GM12878 (cell line): ENCODE measurements around the gene OR2AG2. TPM values are rescaled to one million over a fixed set of nuclear protein-coding genes. Genes with fewer than 3 reads are reported as not detected.

Experiments used
- CHD1 ChIP-seq: IDR thresholded peaks from 2 replicates; pipeline ENCODE4 v1.6.1; 2012; ENCODE audit warnings: low read depth, low read length, improper control_type of control experiment
- CHD2 ChIP-seq: IDR thresholded peaks from 2 replicates; pipeline ENCODE4 v1.6.1; 2011; ENCODE audit warnings: low read depth, low read length, improper control_type of control experiment, borderline replicate concordance
- CUX1 ChIP-seq: IDR thresholded peaks from 2 replicates; pipeline ENCODE4 v1.6.1; 2012; ENCODE audit warnings: improper control_type of control experiment, low read depth, low read length; ENCODE audit not compliant: insufficient replicate concordance
- E2F4 ChIP-seq: IDR thresholded peaks from 2 replicates; pipeline ENCODE4 v1.6.1; 2012; ENCODE audit warnings: low read depth, low read length, improper control_type of control experiment
- EED ChIP-seq: sonication (generic); IDR thresholded peaks from 2 replicates; pipeline ENCODE4 v1.6.1; 2016; ENCODE audit warnings: antibody characterized with exemption, low read depth
- ETV6 ChIP-seq, 2 experiments: fragments of 450-650 bp in 1 of 2; IDR thresholded peaks in 1 of 2; conservative IDR thresholded peaks in 1 of 2; 2 replicates each; pipeline ENCODE4 v1.6.1; 2014; ENCODE audit warnings: antibody characterized with exemption in 1 of 2, borderline replicate concordance in 1 of 2, low read depth in 1 of 2, mild to moderate bottlenecking in 1 of 2, moderate library complexity in 1 of 2
- FOS ChIP-seq: IDR thresholded peaks from 3 replicates; pipeline ENCODE4 v1.6.1; 2011; ENCODE audit warnings: borderline replicate concordance; ENCODE audit not compliant: insufficient read length; ENCODE audit errors: extremely low read depth
- KAT2A ChIP-seq: conservative IDR thresholded peaks from 2 replicates; pipeline ENCODE4 v1.6.1; 2011; ENCODE audit warnings: low read depth, low read length; ENCODE audit not compliant: control insufficient read depth
- MAX ChIP-seq: IDR thresholded peaks from 2 replicates; pipeline ENCODE4 v1.6.1; 2012; ENCODE audit warnings: low read depth, low read length, improper control_type of control experiment
- MLLT1 ChIP-seq: fragments of 450-650 bp; IDR thresholded peaks from 2 replicates; pipeline ENCODE4 v1.6.1; 2016; ENCODE audit warnings: mild to moderate bottlenecking
- MYC ChIP-seq: IDR thresholded peaks from 2 replicates; pipeline ENCODE4 v1.6.1; 2011; ENCODE audit warnings: mild to moderate bottlenecking, low read length, moderate library complexity, inconsistent platforms; ENCODE audit not compliant: insufficient read depth, insufficient replicate concordance, insufficient read length, severe bottlenecking
- NR2C2 ChIP-seq: IDR thresholded peaks from 2 replicates; pipeline ENCODE4 v1.6.1; 2011; ENCODE audit warnings: borderline replicate concordance, low read depth; ENCODE audit not compliant: control insufficient read depth, insufficient read length
- NR2F1 ChIP-seq: fragments of 450-650 bp; conservative IDR thresholded peaks from 2 replicates; pipeline ENCODE4 v1.6.1; 2017; ENCODE audit warnings: mild to moderate bottlenecking
- NRF1 ChIP-seq: conservative IDR thresholded peaks from 2 replicates; pipeline ENCODE4 v1.6.1; 2011; ENCODE audit warnings: mild to moderate bottlenecking, low read depth, low read length, improper control_type of control experiment
- PML ChIP-seq: IDR thresholded peaks from 2 replicates; pipeline ENCODE4 v1.6.1; 2012; ENCODE audit warnings: low read length, inconsistent platforms
- POU2F2 ChIP-seq: IDR thresholded peaks from 3 replicates; pipeline ENCODE4 v1.6.1; 2011; ENCODE audit warnings: low read depth, mild to moderate bottlenecking, low read length, borderline replicate concordance
- RCOR1 ChIP-seq: conservative IDR thresholded peaks from 2 replicates; pipeline ENCODE4 v1.6.1; 2012; ENCODE audit warnings: low read depth, low read length, improper control_type of control experiment
- RUNX3 ChIP-seq: IDR thresholded peaks from 2 replicates; pipeline ENCODE4 v1.6.1; 2012; ENCODE audit warnings: low read length, inconsistent platforms
- SIN3A ChIP-seq: IDR thresholded peaks from 2 replicates; pipeline ENCODE4 v1.6.1; 2012; ENCODE audit warnings: low read depth, low read length, improper control_type of control experiment
- SMC3 ChIP-seq: IDR thresholded peaks from 2 replicates; pipeline ENCODE4 v1.6.1; 2011; ENCODE audit warnings: low read length, improper control_type of control experiment, borderline replicate concordance
- SREBF1 ChIP-seq: IDR thresholded peaks from 2 replicates; pipeline ENCODE4 v1.6.1; 2012; ENCODE audit warnings: mild to moderate bottlenecking, low read length
- TCF12 ChIP-seq: IDR thresholded peaks from 2 replicates; pipeline ENCODE4 v1.6.1; 2011; ENCODE audit warnings: low read depth, mild to moderate bottlenecking, low read length
- ZNF24 ChIP-seq: fragments of 450-650 bp; IDR thresholded peaks from 2 replicates; pipeline ENCODE4 v1.6.1; 2017; ENCODE audit warnings: antibody characterized with exemption, mild to moderate bottlenecking
- ZSCAN29 ChIP-seq: fragments of 450-650 bp; IDR thresholded peaks from 2 replicates; pipeline ENCODE4 v1.6.1; 2017; ENCODE audit warnings: mild to moderate bottlenecking, moderate library complexity
- polyA plus RNA-seq, 11 experiments: library from polyadenylated mRNA; depleted of rRNA in 4 of 11; unstranded in 6 of 11; stranded (reverse) in 5 of 11; fragments of >200 nt; fragmentation: Nextera tagmentation in 4 of 11; fragmentation: Illumina TruSeq in 1 of 11; extraction: Ambion mirVana in 4 of 11; extraction: Trizol in 1 of 11; gene quantifications; 1 replicate in 1 of 11; 2 replicates in 10 of 11; pipeline versions ENCODE4 v1.2.1 to v1.2.3, GENCODE V29; 2011 to 2016; ENCODE audit warnings: inconsistent platforms in 2 of 11, missing spikeins in 2 of 11, low read depth in 1 of 11
- total RNA-seq, 4 experiments: library from RNA; depleted of rRNA in 3 of 4; stranded (reverse); fragments of >200 nt in 3 of 4; fragmentation: Illumina TruSeq in 1 of 4; extraction: Trizol in 1 of 4; gene quantifications; 2 replicates each; pipeline versions ENCODE4 v1.2.1 to v1.2.3, GENCODE V29; 2013 to 2021

OR2AG2 gene
- total and polyA plus RNA-seq, 10 of the 15 experiments (the other 5 are each of a cell fraction or from before 2014, with no cell fraction given), result 0.01 to 0.09 (median 0.07) TPM; not detected in 6

GRCh38 chr11:6742260-6742659, 29.5 kb downstream of the OR2AG2 start (continued):
- peak; percentile 70 for TF ChIP-seq EED
- no peak for TF ChIP-seq POU2F2
- no peak for TF ChIP-seq NR2C2
- no peak for TF ChIP-seq CHD1
- no peak for TF ChIP-seq MLLT1
- no peak for TF ChIP-seq ZNF24
- TF ChIP-seq SREBF1, result no peak
- TF ChIP-seq RCOR1, result no peak
- TF ChIP-seq NRF1, result no peak
- no peak for TF ChIP-seq PML
- TF ChIP-seq CHD2, result no peak
- TF ChIP-seq ZSCAN29, result no peak
- TF ChIP-seq RUNX3, result peak; percentile 31; the same call in 1 of the 2 replicates
- no peak for TF ChIP-seq SIN3A
- TF ChIP-seq MYC, result no peak
- TF ChIP-seq ETV6 (conservative IDR thresholded peaks at IDR 0.05 in 1 of 2, IDR thresholded peaks at IDR 0.05 in 1 of 2; ENCODE audit: borderline replicate concordance in 1 of 2, low read depth in 1 of 2), result no peak
- no peak for TF ChIP-seq FOS
- no peak for TF ChIP-seq NR2F1
- TF ChIP-seq TCF12, result no peak
- TF ChIP-seq SMC3, result no peak
- TF ChIP-seq CUX1, result no peak
- no peak for TF ChIP-seq KAT2A
- no peak for TF ChIP-seq MAX
- TF ChIP-seq E2F4, result no peak
